Psoas muscle (tissue), 8 donors: Measurements from ENCODE around the gene RSRC2. TPM values are rescaled to one million over a fixed set of nuclear protein-coding genes. Genes with fewer than 3 reads are reported as not detected.
"Not testable (repeated sequence)": the region's sequence is repeated elsewhere in the genome, so short reads cannot be mapped to it uniquely, and the experiment has no call there.

Experiments
- ATAC-seq, 4 donors: fragments of 200-7000 bp; cut with Tn5 transposase; one replicate each; pipeline ENCODE4 v1.9.1; 2020; ENCODE audit warnings: moderate library complexity in 3 of 4, mild to moderate bottlenecking in 2 of 4
- DNase-seq, 2 donors: peaks; one replicate each; pipeline ENCODE4 v3.0.0-alpha.2; 2020
- H3K27ac ChIP-seq: fragments of 200-600 bp; one replicate; pipeline ENCODE4 v1.8.0; 2022
- H3K27me3 ChIP-seq, 3 donors: fragments of 200-600 bp in 1 of 3; one replicate each; pipeline versions ENCODE4 v1.6.1 to v1.8.0; 2013 to 2022; ENCODE audit warnings: low read length in 2 of 3, mild to moderate bottlenecking in 2 of 3, moderate library complexity in 1 of 3; ENCODE audit not compliant: insufficient read depth in 3 of 3
- H3K36me3 ChIP-seq, 2 donors: fragments of 200-600 bp in 1 of 2; one replicate each; pipeline versions ENCODE4 v1.6.1 to v1.8.0; 2013 to 2022; ENCODE audit warnings: low read depth in 1 of 2, mild to moderate bottlenecking in 1 of 2, moderate library complexity in 1 of 2; ENCODE audit not compliant: insufficient read depth in 1 of 2
- H3K4me1 ChIP-seq: fragments of 200-600 bp; one replicate; pipeline ENCODE4 v1.8.0; 2022
- H3K4me3 ChIP-seq: fragments of 200-600 bp; one replicate; pipeline ENCODE4 v1.8.0; 2022; ENCODE audit warnings: mild to moderate bottlenecking
- H3K9me3 ChIP-seq: fragments of 200-600 bp; one replicate; pipeline ENCODE4 v1.8.0; 2022
- WGBS, 3 donors: extraction: QIAGEN DNeasy Blood & Tissue Kit; methylation state at CpG; one replicate each; pipeline versions ENCODE4 v1.1.6 to v1.1.7; 2013; 5-methylcytosine and 5-hydroxymethylcytosine counted together
- intact Hi-C, 2 donors: fragments of 100-400 bp; cut with DNase I; formaldehyde crosslinking; loops; one replicate each; pipeline versions ENCODE4 v1.11.0 to v1.14.2; 2022
- polyA plus RNA-seq, 3 donors: library from polyadenylated mRNA; stranded (reverse); fragments of 200-250 nt; gene quantifications; one replicate each; pipeline ENCODE4 v1.2.3, GENCODE V29; 2013
- total RNA-seq, 4 donors: library from RNA; stranded (reverse); fragmentation: NEBNext Ultra II Directional in 2 of 4; extraction: Animal tissue kit (Norgen Biotek cat#: 25700) in 2 of 4; gene quantifications; one replicate each; pipeline versions ENCODE4 v1.2.1 to v1.2.4, GENCODE V29; 2021 to 2023
- TF ChIP-seq, protein P1 (sequence below): fragments of 200-600 bp; IDR thresholded peaks from one replicate; pipeline ENCODE4 v1.8.0; 2022; ENCODE audit warnings: antibody characterized with exemption
- donor health status: healthy with polysubstance abuse.
- donor health status: DM: no; HTN: no; CAD: no; lungs with moderate emphysema.
- donor health status: Bipolar disorder and iron deficiency.
- donor health status: healthy.
- donor health status: DM: yes; HTN: yes; CAD: no.
- donor health status: DM: no; HTN: no; CAD: no.
- donor health status: DM: no; HTN: no; CAD: no.
- donor health status: DM: yes; HTN: yes; CAD: no.

Gene RSRC2
- total and polyA plus RNA-seq, 7 donors = 44.0 to 83.4 (median 54.2) TPM

DNA sequence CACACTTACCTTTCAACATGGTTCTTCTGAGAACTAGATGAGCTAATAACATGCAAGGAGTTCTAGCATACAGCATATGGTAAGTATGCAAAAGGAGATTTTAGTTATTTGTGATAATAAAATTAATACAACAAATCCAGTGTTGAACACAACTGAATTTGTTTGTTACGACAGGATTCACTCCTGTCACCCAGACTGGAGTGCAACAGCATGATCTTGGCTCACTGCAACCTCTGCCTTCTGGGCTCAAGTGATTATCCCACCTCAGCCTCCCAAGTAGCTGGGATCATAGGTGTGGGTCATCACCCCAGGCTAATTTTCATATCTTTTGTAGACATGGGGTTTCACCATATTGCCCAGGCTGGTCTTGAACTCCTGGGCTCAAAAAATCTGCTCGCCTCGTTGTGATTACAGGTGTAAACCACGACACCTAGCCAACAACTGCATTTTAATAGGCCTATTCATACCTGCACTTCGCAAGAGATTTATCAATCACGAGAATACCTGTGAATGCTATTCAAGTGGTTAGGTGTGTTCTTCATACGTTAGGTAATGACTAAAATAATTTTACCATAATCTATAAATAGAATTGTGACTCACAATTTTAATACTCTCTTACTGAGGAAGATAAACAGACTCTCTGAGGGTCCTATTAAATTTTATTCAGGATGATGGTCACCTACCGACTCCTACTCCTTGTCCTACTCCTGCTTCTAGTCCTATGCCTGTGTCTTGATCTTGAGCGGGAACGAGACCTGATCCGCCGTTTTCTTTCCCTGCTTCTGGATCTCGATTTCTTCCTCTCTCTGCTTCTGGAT is 10.0 kb downstream of the RSRC2 start:
- Histone ChIP-seq H3K4me1 (peaks cover 9% of the 10 kb centered on the region), H3K27ac (peak overlapping the region; percentile 46), H3K27me3 (no peaks in the 10 kb centered on the region), H3K4me3 (no peak overlapping the region), H3K36me3 (peaks cover 17 to 100% of the 10 kb centered on the region in 2 donors), H3K9me3 (no peaks in the 10 kb centered on the region)
- intact Hi-C loops = loop anchor here (5.0 to 10.0 kb wide), 3 partner anchors 39 to 1108 kb away; no protein-coding TSS in a partner anchor
- WGBS, 3 donors = 81 to 86% (median 82%) methylated on average over 13 of the region's 13 CpGs
- DNase-seq (no peak), ATAC-seq (peak in 3 of 4 donors; percentile 48 to 70 (median 58))
- TF ChIP-seq, protein P1, sequence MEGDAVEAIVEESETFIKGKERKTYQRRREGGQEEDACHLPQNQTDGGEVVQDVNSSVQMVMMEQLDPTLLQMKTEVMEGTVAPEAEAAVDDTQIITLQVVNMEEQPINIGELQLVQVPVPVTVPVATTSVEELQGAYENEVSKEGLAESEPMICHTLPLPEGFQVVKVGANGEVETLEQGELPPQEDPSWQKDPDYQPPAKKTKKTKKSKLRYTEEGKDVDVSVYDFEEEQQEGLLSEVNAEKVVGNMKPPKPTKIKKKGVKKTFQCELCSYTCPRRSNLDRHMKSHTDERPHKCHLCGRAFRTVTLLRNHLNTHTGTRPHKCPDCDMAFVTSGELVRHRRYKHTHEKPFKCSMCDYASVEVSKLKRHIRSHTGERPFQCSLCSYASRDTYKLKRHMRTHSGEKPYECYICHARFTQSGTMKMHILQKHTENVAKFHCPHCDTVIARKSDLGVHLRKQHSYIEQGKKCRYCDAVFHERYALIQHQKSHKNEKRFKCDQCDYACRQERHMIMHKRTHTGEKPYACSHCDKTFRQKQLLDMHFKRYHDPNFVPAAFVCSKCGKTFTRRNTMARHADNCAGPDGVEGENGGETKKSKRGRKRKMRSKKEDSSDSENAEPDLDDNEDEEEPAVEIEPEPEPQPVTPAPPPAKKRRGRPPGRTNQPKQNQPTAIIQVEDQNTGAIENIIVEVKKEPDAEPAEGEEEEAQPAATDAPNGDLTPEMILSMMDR = no peak

DNA sequence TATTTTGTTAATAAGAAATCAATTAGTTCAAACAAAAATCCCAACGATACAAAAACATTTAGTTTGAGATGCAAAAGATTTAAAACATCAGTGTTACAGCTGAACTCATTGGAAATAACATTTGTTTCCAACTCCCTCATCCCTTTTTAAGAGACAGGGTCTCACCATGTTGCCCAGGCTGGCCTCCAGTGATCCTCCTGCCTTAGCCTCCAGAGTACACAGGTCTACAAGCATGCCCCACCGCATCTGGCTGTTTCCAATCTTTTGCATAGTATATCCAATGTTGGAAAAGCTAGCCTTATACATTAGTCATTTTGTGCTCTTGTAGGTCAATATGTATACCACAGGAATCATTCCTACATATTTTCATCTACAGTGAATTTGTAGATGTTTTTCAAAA is 11.5 kb downstream of the RSRC2 start:
- DNase-seq (no peak), ATAC-seq (no peak)
- intact Hi-C loops = loop anchor here (5.0 to 10.0 kb wide), 3 partner anchors 38 to 1110 kb away; no protein-coding TSS in a partner anchor
- H3K9me3 ChIP-seq = no peaks in the 10 kb centered on the region
- no peak overlapping the region for H3K27ac ChIP-seq
- 89 to 96% (median 95%) methylated on average over 2 of the region's 2 CpGs for WGBS, 3 donors
- TF ChIP-seq, protein P1 = no peak
- H3K4me3 ChIP-seq = no peak overlapping the region
- H3K4me1 ChIP-seq = peaks cover 8% of the 10 kb centered on the region
- no peaks in the 10 kb centered on the region for H3K27me3 ChIP-seq
- peaks cover 20 to 100% of the 10 kb centered on the region in 2 donors for H3K36me3 ChIP-seq

DNA sequence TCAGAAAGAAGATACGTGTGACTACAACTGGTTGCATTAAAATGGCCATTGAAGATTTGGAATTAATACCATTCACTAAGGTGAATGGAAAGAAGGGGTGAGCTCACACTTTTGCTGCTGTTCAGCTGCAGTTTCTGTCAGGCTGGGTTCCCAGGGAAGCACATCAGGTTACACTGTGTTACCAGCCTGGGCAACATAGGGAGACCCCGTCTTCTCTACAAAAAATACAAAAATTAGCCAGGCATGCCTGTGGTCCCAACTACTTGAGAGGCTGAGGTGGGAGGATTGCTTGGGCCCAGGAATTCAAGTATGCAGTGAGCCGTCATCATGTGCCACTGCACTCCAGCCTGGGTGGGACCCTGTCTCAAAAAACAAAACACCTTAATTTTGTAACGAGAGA is 13.1 kb downstream of the RSRC2 start:
- H3K36me3 ChIP-seq = peaks cover 25 to 100% of the 10 kb centered on the region in 2 donors
- H3K9me3 ChIP-seq = no peaks in the 10 kb centered on the region
- ATAC-seq (no peak), DNase-seq (no peak)
- no peak overlapping the region for H3K27ac ChIP-seq
- H3K4me1 ChIP-seq = no peaks in the 10 kb centered on the region
- no peaks in the 10 kb centered on the region for H3K27me3 ChIP-seq
- intact Hi-C loops = loop anchor here in 1 of 2 donors (10.0 kb wide), 2 partner anchors 811 to 1111 kb away; no protein-coding TSS in a partner anchor
- no peak overlapping the region for H3K4me3 ChIP-seq
- 88 to 94% (median 90%) methylated on average over 4 of the region's 4 CpGs for WGBS, 3 donors
- TF ChIP-seq, protein P1 = no peak

DNA sequence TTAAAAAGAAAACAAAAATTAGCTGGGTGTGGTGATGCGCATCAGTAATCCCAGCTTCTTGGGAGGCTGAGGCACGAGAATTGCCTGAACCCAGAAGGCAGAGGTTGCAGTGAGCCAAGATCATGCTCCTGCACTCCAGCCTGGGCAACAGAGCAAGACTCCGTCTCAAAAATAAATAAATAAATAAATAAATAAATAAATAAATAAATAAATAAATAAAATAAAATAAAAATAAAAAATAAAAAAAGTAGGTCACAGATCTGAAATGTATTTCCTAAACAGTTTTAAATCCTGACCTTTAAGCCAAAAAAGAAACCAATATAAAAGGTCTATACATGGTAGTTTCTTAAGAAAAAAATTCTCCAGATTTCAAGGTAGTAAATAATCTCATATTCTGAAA is 13.7 kb downstream of the RSRC2 start:
- intact Hi-C loops = loop anchor here in 1 of 2 donors (10.0 kb wide), 2 partner anchors 812 to 1112 kb away; no protein-coding TSS in a partner anchor
- not testable (repeated sequence) for DNase-seq, H3K4me1 ChIP-seq, H3K27me3 ChIP-seq, ATAC-seq, H3K9me3 ChIP-seq, H3K27ac ChIP-seq, H3K4me3 ChIP-seq
- 89 to 92% (median 90%) methylated on average over 3 of the region's 3 CpGs for WGBS, 3 donors
- H3K36me3 ChIP-seq = peaks cover 23 to 100% of the 10 kb centered on the region in 2 donors

DNA sequence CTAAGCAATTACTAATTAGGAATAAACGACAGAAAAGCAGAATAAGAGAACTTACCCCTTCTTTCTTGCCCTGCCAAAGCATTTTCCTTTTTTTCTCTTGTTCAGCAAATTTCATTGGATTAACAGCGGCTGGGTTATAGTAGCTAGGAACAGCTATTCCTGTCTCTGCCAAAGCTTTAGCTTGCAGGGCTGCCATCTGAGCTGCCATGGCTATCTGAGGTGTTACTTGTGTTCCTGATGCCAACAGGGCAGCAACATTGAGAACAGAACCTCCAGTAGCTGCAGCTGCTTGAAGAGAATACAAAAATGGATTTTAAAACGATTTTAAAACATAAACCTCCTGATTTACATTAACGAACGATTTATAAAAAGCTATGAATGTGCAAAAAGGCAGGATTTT is 18.6 kb downstream of the RSRC2 start:
- no peak overlapping the region for H3K27ac ChIP-seq
- DNase-seq (no peak), ATAC-seq (no peak)
- H3K36me3 ChIP-seq = peaks cover 18 to 100% of the 10 kb centered on the region in 2 donors
- TF ChIP-seq, protein P1 = no peak
- no peaks in the 10 kb centered on the region for H3K4me1 ChIP-seq
- 56 to 83% (median 67%) methylated on average over 5 of the region's 5 CpGs for WGBS, 3 donors
- no peaks in the 10 kb centered on the region for H3K9me3 ChIP-seq
- no peak overlapping the region for H3K4me3 ChIP-seq
- intact Hi-C loops = loop anchor here (5.0 to 10.0 kb wide), 2 partner anchors 173 to 176 kb away; no protein-coding TSS in a partner anchor
- H3K27me3 ChIP-seq = no peaks in the 10 kb centered on the region
